ENCODE data around the gene PDIA2. TPM values are rescaled to one million over a fixed set of nuclear protein-coding genes. Genes with fewer than 3 reads are reported as not detected.

Gene PDIA2, protein sequence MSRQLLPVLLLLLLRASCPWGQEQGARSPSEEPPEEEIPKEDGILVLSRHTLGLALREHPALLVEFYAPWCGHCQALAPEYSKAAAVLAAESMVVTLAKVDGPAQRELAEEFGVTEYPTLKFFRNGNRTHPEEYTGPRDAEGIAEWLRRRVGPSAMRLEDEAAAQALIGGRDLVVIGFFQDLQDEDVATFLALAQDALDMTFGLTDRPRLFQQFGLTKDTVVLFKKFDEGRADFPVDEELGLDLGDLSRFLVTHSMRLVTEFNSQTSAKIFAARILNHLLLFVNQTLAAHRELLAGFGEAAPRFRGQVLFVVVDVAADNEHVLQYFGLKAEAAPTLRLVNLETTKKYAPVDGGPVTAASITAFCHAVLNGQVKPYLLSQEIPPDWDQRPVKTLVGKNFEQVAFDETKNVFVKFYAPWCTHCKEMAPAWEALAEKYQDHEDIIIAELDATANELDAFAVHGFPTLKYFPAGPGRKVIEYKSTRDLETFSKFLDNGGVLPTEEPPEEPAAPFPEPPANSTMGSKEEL
- 1 to 10 TPM in 2 of 3 donors, under 1 TPM in 1; 0.23 to 2.8 (median 1.3) TPM for total RNA-seq
- long read RNA-seq, donor 1, partial matches to known transcripts = 4 of 5 reads
- long read RNA-seq, donor 1, other reads (novel, unspliced or antisense) = 1 of 5 reads
- long read RNA-seq, donor 2 = 0 reads

DNA sequence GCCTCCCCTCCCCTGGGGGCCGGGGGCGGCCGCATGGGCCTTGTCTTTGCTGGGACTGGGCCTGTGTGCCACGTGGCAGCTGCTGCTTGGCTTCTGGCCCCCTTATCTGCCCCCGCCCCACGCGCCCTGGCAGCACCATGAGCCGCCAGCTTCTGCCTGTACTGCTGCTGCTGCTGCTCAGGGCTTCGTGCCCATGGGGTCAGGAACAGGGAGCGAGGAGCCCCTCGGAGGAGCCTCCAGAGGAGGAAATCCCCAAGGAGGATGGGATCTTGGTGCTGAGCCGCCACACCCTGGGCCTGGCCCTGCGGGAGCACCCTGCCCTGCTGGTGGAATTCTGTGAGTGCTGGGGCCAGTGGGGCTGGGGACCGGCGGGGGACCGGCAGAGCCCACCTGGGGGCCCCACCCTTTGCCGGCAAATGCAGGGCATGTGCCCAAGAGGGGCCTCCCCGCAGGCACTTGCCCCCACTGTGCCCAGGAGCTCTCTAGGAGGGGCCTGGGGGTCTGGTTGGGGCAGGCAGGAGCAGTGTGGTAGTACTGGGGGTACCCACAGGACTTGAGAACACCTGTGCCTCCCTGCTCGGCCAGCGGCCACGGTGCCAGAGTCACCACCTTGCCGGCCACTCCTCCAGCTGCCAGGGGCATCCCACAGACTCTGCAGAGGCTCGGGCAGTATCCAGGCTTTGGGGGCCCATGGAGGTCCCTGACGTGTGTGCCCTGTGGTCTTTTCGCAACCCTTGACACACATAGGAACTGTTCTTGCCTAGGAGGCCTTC, at the start of gene PDIA2:
Gene PDIA2, plus strand, starts transcription at position 132 of the 773 bp plus-strand sequence. Its CDS starts 6 bp downstream, at position 138.
- TF ChIP-seq, protein P1, sequence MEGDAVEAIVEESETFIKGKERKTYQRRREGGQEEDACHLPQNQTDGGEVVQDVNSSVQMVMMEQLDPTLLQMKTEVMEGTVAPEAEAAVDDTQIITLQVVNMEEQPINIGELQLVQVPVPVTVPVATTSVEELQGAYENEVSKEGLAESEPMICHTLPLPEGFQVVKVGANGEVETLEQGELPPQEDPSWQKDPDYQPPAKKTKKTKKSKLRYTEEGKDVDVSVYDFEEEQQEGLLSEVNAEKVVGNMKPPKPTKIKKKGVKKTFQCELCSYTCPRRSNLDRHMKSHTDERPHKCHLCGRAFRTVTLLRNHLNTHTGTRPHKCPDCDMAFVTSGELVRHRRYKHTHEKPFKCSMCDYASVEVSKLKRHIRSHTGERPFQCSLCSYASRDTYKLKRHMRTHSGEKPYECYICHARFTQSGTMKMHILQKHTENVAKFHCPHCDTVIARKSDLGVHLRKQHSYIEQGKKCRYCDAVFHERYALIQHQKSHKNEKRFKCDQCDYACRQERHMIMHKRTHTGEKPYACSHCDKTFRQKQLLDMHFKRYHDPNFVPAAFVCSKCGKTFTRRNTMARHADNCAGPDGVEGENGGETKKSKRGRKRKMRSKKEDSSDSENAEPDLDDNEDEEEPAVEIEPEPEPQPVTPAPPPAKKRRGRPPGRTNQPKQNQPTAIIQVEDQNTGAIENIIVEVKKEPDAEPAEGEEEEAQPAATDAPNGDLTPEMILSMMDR (IDR thresholded peaks at IDR 0.05) = no peak
- peak; percentile 10 for ATAC-seq
- DNase-seq = no peak
- no peaks in the 10 kb centered on the region for H3K36me3 ChIP-seq (ENCODE audit: low read depth)
- intact Hi-C loops (cut with DNase I, micrococcal nuclease) = no loop called here
- no peak within 1 kb of the TSS for H3K4me3 ChIP-seq
- H3K4me1 ChIP-seq (ENCODE audit: low read depth) = peaks cover 17% of the 10 kb centered on the region
- no peaks in the 10 kb centered on the region for H3K9me3 ChIP-seq

DNA sequence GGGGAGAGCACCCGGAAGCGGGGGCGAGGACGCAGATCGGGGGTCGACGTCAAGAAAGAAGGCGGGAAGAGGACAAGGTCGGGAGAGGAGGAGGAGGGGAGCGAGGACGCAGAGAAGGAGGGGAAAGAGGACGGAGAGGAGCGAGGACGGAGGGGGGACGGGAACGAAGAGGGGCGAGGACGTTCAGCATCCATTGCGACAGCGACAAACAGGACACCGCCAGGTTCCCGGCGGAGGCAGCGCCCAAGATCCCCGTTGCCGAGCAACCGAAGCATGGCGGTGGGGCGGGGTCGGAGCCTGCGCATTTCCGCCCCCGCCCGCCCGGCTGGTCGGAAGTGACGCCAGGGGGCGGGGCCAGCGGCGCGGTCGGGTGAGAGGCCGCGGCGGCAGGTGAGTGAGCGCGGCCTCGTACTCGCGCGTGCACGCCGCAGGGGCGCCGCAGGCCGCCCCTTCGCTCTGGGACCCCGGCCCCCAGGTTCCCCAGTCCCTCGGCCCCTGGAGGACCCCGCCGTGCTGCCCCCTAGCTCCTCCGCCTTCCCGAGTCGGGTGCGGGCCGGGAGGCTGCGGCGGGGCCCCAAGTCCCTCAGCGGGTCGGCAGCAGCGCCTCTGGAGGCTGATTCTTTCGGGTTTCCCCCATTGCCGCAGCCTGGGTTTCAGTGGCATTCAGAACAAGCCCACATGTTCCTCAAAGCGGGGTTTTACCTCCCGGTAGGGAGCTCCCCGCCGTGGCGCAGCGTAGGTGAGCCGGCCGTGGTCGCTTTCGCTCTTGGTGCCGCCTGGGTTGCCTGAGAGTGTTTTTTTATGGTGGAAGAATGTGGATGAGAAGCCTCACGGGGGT, 48.3 kb upstream of the PDIA2 start, which contains the start of gene FAM234A:
Gene FAM234A, plus strand, starts transcription at position 354 of the 838 bp plus-strand sequence. CDS start 19,593 bp downstream, outside the sequence.
- DNase-seq (peak; percentile 95 to 96 (median 96)), ATAC-seq (peak; percentile 99)
- Histone ChIP-seq H3K36me3 (ENCODE audit: low read depth) (no peaks in the 10 kb centered on the region), H3K9me3 (no peaks in the 10 kb centered on the region), H3K4me1 (ENCODE audit: low read depth) (peaks cover 8% of the 10 kb centered on the region), H3K4me3 (peak within 1 kb of the TSS; percentile 60)
- TF ChIP-seq, protein P1 (IDR thresholded peaks at IDR 0.05) = no peak
- intact Hi-C loops (cut with DNase I, micrococcal nuclease) = no loop called here

DNA sequence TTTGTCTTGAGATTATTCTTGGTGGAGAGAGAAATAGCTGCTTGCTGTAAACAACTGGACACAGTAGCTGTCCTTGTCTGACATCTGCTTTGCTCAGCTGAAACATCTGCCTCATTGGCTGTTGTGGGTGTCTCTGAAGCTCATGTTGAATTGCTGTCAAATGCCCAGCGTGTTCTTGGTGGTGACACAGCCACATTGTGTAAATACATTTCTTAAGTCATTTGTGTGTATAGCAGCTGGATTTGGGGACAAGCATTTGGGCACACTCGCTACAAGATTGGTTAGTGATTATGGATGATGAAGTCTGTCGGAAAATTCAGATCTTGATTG, 43.1 kb upstream of the PDIA2 start:
- TF ChIP-seq, protein P1 (IDR thresholded peaks at IDR 0.05) = no peak
- DNase-seq (no peak), ATAC-seq (no peak)
- Histone ChIP-seq H3K36me3 (ENCODE audit: low read depth) (no peaks in the 10 kb centered on the region), H3K9me3 (no peaks in the 10 kb centered on the region), H3K4me3 (no peak overlapping the region), H3K4me1 (ENCODE audit: low read depth) (peaks cover 7% of the 10 kb centered on the region)
- intact Hi-C loops (cut with DNase I, micrococcal nuclease) = no loop called here

DNA sequence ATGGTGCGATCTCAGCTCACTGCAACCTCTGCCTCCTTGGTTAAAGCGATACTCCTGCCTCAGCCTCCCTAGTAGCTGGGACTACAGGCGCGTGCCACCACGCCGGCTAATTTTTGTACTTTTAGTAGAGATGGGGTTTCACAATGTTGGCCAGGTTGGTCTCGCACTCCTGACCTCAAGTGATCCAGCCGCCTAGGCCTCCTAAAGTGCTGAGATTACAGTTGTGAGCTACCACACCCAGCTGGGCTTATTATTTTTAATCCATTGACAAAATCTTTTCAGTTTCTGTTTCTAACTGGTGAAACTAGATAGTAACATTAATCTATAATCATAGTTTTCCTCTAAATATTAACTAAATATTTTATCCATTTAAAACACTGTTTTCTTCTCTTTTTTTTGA, 42.4 kb upstream of the PDIA2 start:
- H3K4me1 ChIP-seq (ENCODE audit: low read depth) = peaks cover 6% of the 10 kb centered on the region
- no peaks in the 10 kb centered on the region for H3K9me3 ChIP-seq
- intact Hi-C loops (cut with DNase I, micrococcal nuclease) = no loop called here
- no peaks in the 10 kb centered on the region for H3K36me3 ChIP-seq (ENCODE audit: low read depth)
- TF ChIP-seq, protein P1 (IDR thresholded peaks at IDR 0.05) = no peak
- DNase-seq (peak in 2 of 3 donors; percentile 6 to 18), ATAC-seq (no peak)
- no peak overlapping the region for H3K4me3 ChIP-seq

DNA sequence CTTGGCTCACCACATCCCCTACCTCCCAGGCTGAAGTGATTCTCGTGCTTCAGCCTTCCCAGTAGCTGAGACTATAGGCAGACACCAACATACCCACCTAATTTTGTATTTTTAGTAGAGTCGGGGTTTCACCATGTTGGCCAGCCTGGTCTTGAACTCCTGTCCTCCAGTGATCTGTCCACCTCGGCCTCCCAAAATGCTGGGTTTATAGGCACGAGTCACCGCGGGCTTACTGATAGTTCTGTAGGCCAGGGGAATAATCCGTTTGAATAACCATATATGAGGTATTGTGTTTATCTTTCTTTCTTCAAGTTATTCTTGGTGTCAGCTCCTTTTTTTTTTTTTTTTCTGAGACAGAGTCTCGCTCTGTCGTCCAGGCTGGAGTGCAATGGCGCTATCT, 40.7 kb upstream of the PDIA2 start:
- no peaks in the 10 kb centered on the region for H3K9me3 ChIP-seq
- no peaks in the 10 kb centered on the region for H3K4me1 ChIP-seq (ENCODE audit: low read depth)
- TF ChIP-seq, protein P1 (IDR thresholded peaks at IDR 0.05) = no peak
- DNase-seq = peak in 1 of 3 donors; percentile 13
- no peaks in the 10 kb centered on the region for H3K36me3 ChIP-seq (ENCODE audit: low read depth)
- intact Hi-C loops (cut with DNase I, micrococcal nuclease) = no loop called here
- no peak overlapping the region for H3K4me3 ChIP-seq
- ATAC-seq = no peak

Data from mucosa of descending colon (tissue), 3 donors.